Activated naive CD4-positive, alpha-beta T cell treated with Interleukin-2 at 50 U/mL for 16 hours (primary cell): ENCODE measurements around the gene DTHD1.

Experiments
- DNase-seq: peaks from one replicate; pipeline ENCODE4 v3.0.0-alpha.2; 2020

DTHD1 gene

GRCh38 chr4:36316607-36317006, 35.2 kb downstream of the DTHD1 start:
- DNase-seq: no peak

GRCh38 chr4:36317721-36318120, 36.3 kb downstream of the DTHD1 start:
- DNase-seq: no peak

DNA sequence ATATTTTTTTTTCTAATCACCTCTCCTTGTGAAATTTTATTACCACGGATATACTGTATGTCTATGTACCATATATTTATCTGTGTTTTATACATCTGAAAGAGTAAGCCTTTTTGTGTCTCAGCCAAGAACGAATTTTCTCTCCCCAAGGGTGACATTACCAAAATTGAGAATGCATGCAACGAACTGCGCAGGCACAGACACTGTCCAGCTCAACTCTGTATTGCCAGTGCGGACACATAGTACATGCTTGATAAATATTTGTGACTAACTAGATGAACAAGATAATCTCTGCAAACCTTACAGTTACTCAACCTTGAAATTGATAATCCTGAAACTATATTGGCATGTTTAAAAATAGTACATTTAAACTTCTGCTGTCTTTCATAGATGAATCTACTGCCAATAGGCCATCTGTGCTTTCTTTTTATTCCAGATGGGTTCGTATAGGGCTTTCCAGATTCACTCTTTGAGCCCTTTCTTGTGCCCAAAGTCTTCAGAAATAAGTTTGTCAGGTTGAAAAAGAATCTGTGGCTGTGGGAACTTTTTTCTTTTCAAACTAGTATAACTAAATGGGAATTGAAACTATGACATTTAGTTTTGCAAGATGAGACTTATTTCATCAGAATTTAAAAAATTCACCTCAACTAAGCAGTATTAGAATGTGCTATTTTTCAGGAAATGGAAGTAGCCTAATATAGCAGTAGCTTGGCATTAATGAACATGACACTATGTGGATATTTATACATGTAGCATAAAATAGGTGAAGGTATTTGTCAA, 38.9 kb downstream of the DTHD1 start:
- no peak for DNase-seq

- no peak for DNase-seq
Observed at GRCh38 chr4:36321176-36321575, 39.8 kb downstream of the DTHD1 start.

DNA sequence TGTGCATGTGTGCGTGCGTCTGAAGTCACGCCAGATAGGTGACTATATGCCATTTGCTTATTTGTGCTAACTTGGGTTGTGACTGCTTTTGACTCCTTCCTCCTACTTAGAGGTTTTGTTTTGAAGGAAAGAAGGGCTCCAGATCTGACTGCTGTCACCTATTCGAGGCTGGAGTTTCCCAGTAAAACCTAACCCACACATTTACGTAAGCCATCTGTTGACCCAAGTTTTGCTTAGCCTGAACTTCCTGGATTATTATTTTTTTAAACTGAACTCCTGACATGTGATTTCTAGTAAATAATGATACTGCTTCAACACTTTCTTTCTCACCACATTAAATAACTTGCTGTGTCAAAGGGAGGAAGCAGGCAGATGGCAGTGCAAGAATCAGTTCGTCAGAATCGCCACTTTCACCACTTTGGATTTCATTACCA, 41.5 kb downstream of the DTHD1 start:
- DNase-seq: peak; percentile 46

DNA sequence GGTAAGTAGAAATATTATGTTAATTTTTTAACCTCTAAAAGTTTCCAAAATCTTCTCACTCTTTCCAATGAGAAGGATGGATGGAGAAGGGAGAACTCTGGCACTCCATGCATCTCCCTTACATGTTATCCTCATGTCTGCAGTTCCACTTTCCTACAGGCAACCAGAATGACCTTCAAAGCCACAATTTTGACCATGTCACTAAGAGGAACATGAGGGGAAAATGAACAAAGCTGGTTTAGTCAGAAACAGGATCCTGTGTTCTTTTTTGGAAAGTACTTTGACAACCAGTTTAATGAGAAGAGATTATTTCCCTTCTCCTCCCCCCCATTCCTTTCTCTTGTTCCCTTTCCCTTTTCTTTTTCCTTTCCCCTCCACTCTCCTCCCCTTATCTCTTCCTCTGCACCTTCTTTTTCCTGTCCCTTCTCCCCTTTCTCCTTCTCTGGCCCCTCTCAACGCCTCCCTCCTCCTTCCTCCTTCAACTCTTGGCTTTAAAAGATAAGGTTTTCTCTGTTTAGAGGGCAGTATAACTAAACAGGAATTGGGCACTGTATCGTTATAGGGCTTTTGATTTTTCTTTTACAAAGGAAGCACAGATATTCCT, 42.5 kb downstream of the DTHD1 start:
- DNase-seq: no peak

GRCh38 chr4:36324808-36325207, 43.4 kb downstream of the DTHD1 start:
- DNase-seq: no peak

- DNase-seq: no peak
Observed at GRCh38 chr4:36325499-36325898, 44.1 kb downstream of the DTHD1 start.

GRCh38 chr4:36325926-36326325, 44.5 kb downstream of the DTHD1 start:
- DNase-seq: no peak

DNA sequence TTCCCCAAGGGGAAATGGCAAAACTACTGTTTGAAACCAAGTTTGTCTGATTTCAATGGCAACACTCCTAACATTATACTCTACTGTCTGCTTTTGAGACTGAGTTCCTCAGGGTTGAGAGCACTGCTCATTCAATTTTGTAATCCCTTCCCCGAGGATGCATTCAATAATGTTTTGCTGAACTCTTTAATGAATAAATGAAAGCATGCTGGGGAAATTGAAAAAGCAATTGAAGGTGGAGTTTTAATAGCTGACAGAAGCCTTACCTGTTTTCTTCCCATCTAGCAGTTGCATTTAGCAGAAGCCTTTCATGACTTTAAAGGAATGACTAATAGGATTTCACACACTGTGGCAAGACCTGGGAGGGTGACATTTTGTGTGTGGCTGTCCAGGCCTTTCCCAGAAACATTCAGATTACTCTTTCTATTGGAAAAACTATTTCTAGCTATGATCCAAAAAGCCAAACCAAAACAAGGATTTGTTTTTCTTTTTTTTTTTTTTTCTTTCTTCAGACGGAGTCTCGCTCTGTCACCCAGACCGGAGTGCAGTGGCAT, 45.1 kb downstream of the DTHD1 start:
- no peak for DNase-seq

- DNase-seq: no peak
Observed at GRCh38 chr4:36327400-36327799, 46.0 kb downstream of the DTHD1 start.

GRCh38 chr4:36328130-36328529, 46.7 kb downstream of the DTHD1 start:
- no peak for DNase-seq

DNA sequence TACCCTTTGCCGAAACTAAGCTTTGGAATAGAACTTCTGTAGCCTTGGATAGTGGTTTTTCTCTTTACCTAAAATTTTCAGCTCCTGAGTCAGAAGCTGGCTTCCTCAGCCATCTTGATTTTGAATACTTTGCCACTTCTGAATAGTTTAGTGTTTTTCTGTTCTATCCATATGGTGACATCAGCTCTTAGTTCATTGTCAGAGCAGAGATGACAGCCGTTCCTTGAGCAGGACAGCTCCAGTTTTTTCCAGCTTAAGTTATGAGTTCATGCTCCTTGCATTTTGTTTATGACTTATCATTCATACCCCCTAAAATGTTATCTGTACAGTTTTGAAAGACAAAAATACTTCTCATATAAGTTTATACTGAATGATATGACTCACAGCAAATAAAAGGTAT, 47.8 kb downstream of the DTHD1 start:
- no peak for DNase-seq

DNA sequence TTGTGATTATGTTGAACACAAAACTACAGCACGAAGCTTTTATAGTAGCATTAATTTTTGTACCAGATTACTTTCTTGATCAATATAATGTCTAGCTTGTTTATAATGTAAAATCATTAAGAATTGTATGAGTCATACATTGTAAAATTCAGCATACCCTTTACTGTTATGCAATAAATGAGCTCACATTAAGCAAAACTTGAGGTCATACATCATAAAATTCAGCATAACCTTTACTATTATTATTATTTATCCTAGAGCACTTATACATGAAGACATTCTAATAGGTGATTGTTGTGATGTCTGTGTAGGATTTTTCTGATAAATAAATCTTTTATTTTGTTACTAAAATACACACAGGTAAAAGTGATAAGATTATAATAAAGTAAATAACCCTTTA, 49.4 kb downstream of the DTHD1 start:
- no peak for DNase-seq

DNA sequence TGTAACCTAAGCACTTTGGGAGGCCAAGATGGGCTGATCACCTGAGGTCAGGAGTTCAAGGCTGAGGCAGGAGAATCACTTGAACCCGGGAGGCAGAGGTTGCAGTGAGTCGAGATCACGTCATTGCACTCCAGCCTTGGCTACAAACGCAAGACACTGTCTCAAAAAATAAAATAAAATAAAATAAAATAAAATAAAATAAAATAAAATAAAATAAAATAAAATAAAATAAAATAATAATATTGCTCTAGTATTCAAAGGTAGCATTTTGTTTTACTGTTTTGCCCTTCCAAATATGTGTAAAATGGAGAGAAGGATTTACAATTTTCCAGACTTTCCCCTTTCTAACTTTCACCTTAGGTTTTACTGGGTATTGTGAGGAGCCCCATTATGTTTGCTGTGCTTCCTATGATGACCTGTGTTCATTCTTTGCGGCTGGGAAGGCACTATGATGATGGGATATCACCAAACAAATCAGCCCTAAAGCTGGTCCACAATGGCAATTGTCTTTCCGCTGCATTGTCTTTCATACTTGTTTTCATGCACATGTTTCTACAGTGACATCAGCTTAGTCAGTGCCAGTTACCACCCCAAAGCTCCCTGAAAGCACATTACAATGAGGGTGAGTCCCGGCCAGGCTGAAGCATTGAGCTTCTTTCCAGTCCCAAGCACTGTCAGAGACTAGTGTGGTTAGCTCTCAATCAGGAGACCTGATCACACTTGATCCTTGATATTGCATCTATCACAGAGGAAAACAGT, 50.8 kb downstream of the DTHD1 start:
- no peak for DNase-seq

GRCh38 chr4:36332782-36333131, 51.3 kb downstream of the DTHD1 start:
- no peak for DNase-seq

DNA sequence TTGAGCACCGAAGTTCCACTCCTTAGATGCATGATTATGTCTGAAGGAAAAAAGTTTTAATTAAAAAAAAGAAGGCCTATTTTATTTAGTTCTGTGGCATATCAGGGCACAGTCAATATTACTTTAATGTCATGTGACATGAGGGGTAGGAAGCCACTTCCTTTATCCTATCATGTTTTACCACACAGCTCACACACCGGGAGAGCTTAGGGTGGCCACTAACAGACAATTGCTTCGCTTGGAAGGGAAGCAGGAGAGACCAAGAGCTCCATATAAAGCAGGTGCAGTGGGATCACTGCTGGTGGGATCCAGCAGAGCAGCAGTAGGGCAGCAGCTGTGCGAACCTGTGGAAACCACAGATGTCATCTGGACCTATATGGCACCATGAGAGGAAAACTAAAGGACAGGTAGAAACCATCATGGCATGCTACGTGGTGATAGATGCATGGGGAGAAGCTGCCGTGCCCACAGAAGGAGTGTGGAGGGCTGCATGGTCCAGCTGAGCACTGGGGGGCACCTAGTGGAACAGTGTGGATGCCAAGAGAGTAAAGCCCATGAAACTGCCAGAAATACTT, 52.0 kb downstream of the DTHD1 start:
- no peak for DNase-seq

- DNase-seq: no peak
Observed at GRCh38 chr4:36337665-36338185, 56.3 kb downstream of the DTHD1 start.

GRCh38 chr4:36338973-36339372, 57.6 kb downstream of the DTHD1 start:
- DNase-seq: no peak

DNA sequence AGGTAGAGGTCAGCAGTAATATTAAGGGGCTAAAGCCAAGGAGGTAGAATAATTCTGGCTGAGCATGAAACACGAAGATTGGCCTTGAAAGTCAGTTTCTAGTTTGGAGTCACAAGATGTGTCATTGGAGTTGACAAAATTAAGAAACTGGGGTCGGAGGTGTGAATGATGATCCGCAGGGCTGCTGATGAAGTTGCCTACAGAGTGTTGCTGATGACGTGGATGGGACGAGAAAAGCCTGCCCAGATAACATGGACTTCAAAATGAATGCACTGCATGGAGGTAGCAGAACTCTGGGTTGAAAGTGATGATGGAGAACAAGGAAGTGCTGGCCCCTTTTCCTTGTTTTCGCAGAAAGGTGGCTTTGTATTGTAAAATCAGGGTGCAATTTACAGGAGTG, 60.5 kb downstream of the DTHD1 start:
- DNase-seq: no peak

DNA sequence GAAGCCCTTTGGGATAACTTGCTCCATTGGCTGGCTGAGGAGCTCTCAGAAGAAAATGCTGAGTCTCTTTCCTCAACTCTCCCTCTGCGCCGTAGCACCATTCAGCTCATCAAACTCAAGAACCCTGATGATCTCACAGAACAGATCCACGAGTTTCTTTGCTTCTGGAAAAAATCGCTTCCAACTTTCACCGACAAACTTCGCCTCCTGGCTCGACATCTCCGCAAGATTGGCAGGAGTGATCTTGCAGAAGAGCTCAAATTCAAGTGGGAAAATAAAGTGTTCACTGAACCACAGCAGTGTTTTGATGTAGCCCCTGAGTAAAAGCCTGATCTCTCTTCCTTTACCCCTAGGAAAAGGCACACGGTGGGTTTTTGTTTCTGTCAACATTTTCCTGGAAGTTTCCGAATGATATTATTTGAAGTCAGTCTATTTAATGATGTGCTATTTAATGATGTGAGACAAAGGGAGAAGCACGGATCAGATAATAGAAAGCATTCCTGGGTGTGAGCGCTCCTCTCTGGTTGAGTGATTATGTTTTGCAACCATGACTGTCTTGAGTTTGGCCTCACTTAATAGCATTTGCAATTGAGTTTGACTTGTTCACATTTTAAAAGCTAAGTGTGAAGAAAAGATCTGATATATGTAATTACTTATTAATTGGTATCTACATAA, 62.2 kb downstream of the DTHD1 start:
- DNase-seq: no peak

- peak; percentile 46 for DNase-seq
Observed at GRCh38 chr4:36348403-36348938, 67.1 kb downstream of the DTHD1 start.
